SK-N-MC (cell line): Measurements from ENCODE around the gene DLG2.

Experiments used
- FOXP2 ChIP-seq: optimal IDR thresholded peaks from 2 replicates; pipeline ENCODE3; 2011; ENCODE audit warnings: mild to moderate bottlenecking, moderate library complexity; ENCODE audit not compliant: insufficient read depth; ENCODE audit errors: extremely low read length, control extremely low read depth
- POLR2AphosphoS5 ChIP-seq: IDR thresholded peaks from 2 replicates; pipeline ENCODE4 v1.6.1; 2012; ENCODE audit warnings: mild to moderate bottlenecking, low read depth, low read length, borderline replicate concordance

- TF ChIP-seq POLR2AphosphoS5 (no peak), FOXP2 (no peak)
Observed at GRCh38 chr11:84626256-84626655, 1000.9 kb downstream of the DLG2 start.
